AG04450 (cell line): ENCODE results near the gene DDX10. TPM values are rescaled to one million over a fixed set of nuclear protein-coding genes. Genes with fewer than 3 reads are reported as not detected.

Experiments used
- CTCF ChIA-PET: fragments of 300-600, 350-600 bp; formaldehyde crosslinking; extraction: SDS; loops from one replicate; lab custom pipeline; 2022; ENCODE audit warnings: antibody characterized with exemption, inconsistent platforms; lab: Charles Lee
- POLR2A ChIA-PET: fragments of 350-600 bp; formaldehyde crosslinking; extraction: SDS; loops from one replicate; lab custom pipeline; 2021; ENCODE audit warnings: antibody characterized with exemption, inconsistent platforms; lab: Yijun Ruan, JAX
- DNase-seq: peaks from one replicate; pipeline ENCODE4 v3.0.0-alpha.2; 2011; ENCODE audit warnings: low read depth, low spot score
- H3K27ac ChIP-seq: one replicate; pipeline ENCODE4 v1.5.1; 2012; ENCODE audit warnings: low read depth, low read length, control low read depth
- H3K27me3 ChIP-seq: one replicate; pipeline ENCODE4 v1.6.0; 2012; ENCODE audit warnings: low read length; ENCODE audit not compliant: control insufficient read depth, insufficient read depth
- H3K4me3 ChIP-seq: 2 replicates; pipeline ENCODE4 v1.5.1; 2011; ENCODE audit warnings: mild to moderate bottlenecking, low read depth, low read length, control low read depth
- H3K9me3 ChIP-seq: 2 replicates; pipeline ENCODE4 v1.5.1; 2012; ENCODE audit warnings: low read length; ENCODE audit not compliant: control insufficient read depth, insufficient read depth
- polyA plus RNA-seq: library from polyadenylated mRNA; depleted of rRNA; stranded (reverse); fragments of >200 nt; gene quantifications from 2 replicates; pipeline ENCODE4 v1.2.3, GENCODE V29; 2011
- TF ChIP-seq, protein P1 (sequence below): IDR thresholded peaks from 2 replicates; pipeline ENCODE4 v1.5.1; 2011; ENCODE audit warnings: low read depth, low read length, control low read depth, inconsistent platforms

Gene DDX10
- polyA plus RNA-seq, 1 experiment = 27.1 TPM

DNA sequence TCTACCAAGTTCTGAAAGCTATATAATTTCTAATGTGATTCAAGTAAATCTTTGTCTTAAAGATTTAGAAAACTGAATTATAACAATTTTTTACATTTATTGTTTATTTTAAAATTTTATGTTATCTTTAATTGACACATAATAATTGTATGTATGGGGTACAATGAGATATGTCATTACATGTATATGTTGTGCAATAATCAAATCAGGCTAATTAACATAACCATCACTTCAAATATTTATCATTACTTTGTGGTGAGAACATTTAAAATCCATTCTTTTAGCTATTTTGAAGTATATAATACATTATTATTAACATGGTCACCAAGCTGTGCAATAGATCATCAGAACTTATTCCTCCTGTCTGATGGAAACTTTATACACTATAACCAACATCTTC, 181.1 kb downstream of the DDX10 start:
- no peaks in the 10 kb centered on the region for H3K27me3 ChIP-seq
- TF ChIP-seq, protein P1, sequence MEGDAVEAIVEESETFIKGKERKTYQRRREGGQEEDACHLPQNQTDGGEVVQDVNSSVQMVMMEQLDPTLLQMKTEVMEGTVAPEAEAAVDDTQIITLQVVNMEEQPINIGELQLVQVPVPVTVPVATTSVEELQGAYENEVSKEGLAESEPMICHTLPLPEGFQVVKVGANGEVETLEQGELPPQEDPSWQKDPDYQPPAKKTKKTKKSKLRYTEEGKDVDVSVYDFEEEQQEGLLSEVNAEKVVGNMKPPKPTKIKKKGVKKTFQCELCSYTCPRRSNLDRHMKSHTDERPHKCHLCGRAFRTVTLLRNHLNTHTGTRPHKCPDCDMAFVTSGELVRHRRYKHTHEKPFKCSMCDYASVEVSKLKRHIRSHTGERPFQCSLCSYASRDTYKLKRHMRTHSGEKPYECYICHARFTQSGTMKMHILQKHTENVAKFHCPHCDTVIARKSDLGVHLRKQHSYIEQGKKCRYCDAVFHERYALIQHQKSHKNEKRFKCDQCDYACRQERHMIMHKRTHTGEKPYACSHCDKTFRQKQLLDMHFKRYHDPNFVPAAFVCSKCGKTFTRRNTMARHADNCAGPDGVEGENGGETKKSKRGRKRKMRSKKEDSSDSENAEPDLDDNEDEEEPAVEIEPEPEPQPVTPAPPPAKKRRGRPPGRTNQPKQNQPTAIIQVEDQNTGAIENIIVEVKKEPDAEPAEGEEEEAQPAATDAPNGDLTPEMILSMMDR = no peak
- H3K27ac ChIP-seq = no peak overlapping the region
- no peaks in the 10 kb centered on the region for H3K9me3 ChIP-seq
- CTCF ChIA-PET = no interaction called here
- no peak for DNase-seq
- POLR2A ChIA-PET = no interaction called here
- H3K4me3 ChIP-seq = no peak overlapping the region

DNA sequence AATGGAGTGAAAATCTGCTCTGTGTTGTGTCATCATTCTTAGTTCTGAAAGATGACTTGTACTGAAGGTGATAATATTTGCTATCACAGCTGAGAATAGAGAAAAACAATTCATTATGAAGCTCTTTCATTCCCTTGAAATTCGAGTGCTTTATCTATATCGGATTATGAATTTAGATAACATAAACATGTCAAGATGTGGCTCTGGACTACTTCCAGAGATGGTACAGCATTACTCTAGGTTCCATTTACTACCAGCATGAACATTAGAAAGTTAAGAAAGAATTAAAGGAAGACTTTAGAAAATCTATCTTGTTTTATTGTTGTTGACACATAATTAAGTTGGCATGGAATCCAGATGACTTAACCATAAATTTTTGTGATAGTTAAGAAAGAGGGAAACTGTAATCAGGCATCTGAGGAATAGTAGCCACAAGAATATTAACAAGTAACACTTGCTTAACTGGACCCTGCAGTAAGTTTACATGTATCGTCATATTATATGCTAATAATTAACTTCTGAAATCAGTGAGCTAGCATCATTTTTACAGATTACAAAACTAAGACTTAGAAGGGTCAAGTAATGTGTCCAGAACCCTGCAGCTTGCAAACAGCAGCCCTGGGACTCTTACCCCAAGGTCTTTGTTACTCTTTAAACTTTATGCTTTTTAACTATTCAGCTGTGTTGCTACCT, 182.6 kb downstream of the DDX10 start:
- CTCF ChIA-PET = no interaction called here
- Histone ChIP-seq H3K27me3 (no peaks in the 10 kb centered on the region), H3K9me3 (no peaks in the 10 kb centered on the region), H3K4me3 (no peak overlapping the region), H3K27ac (no peak overlapping the region)
- TF ChIP-seq, protein P1 = no peak
- POLR2A ChIA-PET = no interaction called here
- DNase-seq = no peak

DNA sequence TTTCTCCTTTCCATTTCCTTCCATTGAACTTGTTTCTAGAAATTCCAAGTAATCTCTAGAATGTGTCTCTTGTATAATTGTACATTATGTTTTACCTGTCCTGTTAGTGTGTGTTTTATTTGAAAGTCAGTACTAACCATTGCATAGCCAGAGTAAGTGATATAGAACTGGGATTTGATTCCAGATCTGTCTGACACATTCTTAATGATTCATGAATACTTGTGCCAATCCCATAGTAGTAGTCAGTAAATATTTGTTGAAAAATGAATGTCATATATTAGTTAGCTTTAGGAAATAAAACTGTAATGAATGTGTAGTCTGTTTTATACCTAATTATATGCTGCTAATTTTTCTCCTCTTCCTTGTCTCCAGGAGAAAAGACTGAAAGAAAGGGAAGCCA, 186.9 kb downstream of the DDX10 start:
- ChIA-PET CTCF (no interaction called here), POLR2A (no interaction called here)
- no peak overlapping the region for H3K27ac ChIP-seq
- TF ChIP-seq, protein P1 = no peak
- H3K4me3 ChIP-seq = no peak overlapping the region
- H3K27me3 ChIP-seq = no peaks in the 10 kb centered on the region
- no peak for DNase-seq
- no peaks in the 10 kb centered on the region for H3K9me3 ChIP-seq

DNA sequence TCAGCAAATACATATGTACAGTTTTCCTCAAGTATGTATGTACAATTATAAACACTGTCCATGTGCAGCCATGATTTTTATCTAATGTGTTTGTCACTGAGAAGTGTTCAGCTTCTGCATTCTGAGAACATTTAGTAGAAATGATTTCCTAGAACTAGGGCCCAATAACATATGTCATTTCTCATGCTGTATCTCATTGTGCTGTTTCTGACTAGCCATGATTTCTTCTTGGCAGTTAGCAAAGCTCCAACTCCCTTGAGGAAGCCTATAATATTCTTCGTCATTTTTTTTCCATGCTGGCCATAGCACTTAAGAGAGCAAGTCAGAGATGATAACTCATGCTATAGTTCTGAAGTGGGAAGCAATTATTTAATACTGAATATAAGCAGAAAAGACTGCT, 187.8 kb downstream of the DDX10 start:
- ChIA-PET POLR2A (no interaction called here), CTCF (no interaction called here)
- no peak for DNase-seq
- Histone ChIP-seq H3K4me3 (no peak overlapping the region), H3K27me3 (no peaks in the 10 kb centered on the region), H3K27ac (no peak overlapping the region), H3K9me3 (no peaks in the 10 kb centered on the region)
- TF ChIP-seq, protein P1 = no peak

DNA sequence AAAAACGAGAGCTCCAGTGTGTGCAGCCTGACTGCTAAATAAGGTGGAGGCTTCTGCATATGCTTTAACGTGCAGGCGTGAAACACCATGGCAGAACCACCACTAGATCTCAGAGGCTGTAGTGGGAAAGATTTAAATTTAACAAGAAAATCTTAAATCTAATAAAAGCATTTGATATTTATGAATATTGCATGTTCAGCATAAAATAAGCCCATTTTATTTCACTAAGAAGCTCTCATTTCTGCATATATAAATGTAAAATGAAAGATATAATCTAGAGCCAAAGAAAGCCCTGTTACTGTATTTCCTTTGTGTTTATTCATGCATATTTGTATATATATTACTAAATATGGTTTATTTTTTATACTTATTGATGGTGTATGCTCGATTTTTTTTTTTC, 188.3 kb downstream of the DDX10 start:
- no peak for DNase-seq
- Histone ChIP-seq H3K4me3 (no peak overlapping the region), H3K9me3 (no peaks in the 10 kb centered on the region), H3K27ac (no peak overlapping the region), H3K27me3 (no peaks in the 10 kb centered on the region)
- ChIA-PET CTCF (interaction anchor here (1.8 kb wide), 1 partner anchor 155 kb away, joined by 6 read pairs; no protein-coding TSS in a partner anchor), POLR2A (no interaction called here)
- TF ChIP-seq, protein P1 = no peak
